K562 (cell line): ENCODE data around the gene SVIL. TPM values are rescaled to one million over a fixed set of nuclear protein-coding genes. Genes with fewer than 3 reads are reported as not detected.

ENCODE experiments used
- ATAC-seq: fragments of 200-7000 bp; cut with Tn5 transposase; 3 replicates; pipeline ENCODE4 v1.9.1; 2020; ENCODE audit warnings: moderate library complexity
- BruUV-seq: library from RNA; stranded (reverse); fragments of 400-500 nt; replicated peaks from 2 replicates; lab custom pipeline; 2021; lab: Mats Ljungman, UMichigan
- CTCF ChIA-PET: fragments of 300-600 bp; formaldehyde crosslinking; extraction: SDS; loops from one replicate; lab custom pipeline; 2021; ENCODE audit warnings: low intra/inter-chr PET ratio; lab: Yijun Ruan, JAX
- POLR2A ChIA-PET: fragments of 300-600, 350-650 bp; sonication (Branson Sonifier 250); formaldehyde crosslinking; extraction: SDS; loops from one replicate; lab custom pipeline; 2021; ENCODE audit warnings: antibody characterized with exemption, inconsistent platforms; lab: Yijun Ruan, JAX
- DNase-seq, 4 experiments: peaks; one replicate each; pipeline versions ENCODE4 v3.0.0 to v3.0.0-alpha.2; 2011 to 2018; ENCODE audit warnings: low spot score in 3 of 4, mixed read lengths in 3 of 4; ENCODE audit errors: extremely low read depth in 1 of 4
- FAIRE-seq: peaks from 2 replicates; lab custom pipeline; 2011; peaks lifted over from hg19 to GRCh38; lab: Jason Lieb, UNC
- H2AFZ ChIP-seq: 2 replicates; pipeline ENCODE4 v1.6.0; 2011; ENCODE audit warnings: low read depth, low read length, control low read depth, inconsistent platforms
- H3K27ac ChIP-seq: fragments of 200-600 bp; 3 replicates; pipeline ENCODE4 v1.8.0; 2011; ENCODE audit warnings: low read depth, mild to moderate bottlenecking, control low read depth, inconsistent platforms, low read length, moderate library complexity, mixed read lengths; ENCODE audit errors: extremely low read depth
- H3K27me3 ChIP-seq, 2 experiments: fragments of 300-600 bp in 1 of 2; 2 replicates in 1 of 2; 3 replicates in 1 of 2; pipeline versions ENCODE4 v1.6.0 to v1.8.0; 2011; ENCODE audit warnings: inconsistent platforms in 2 of 2, low read length in 2 of 2, mild to moderate bottlenecking in 1 of 2, mixed read lengths in 1 of 2, moderate library complexity in 1 of 2; ENCODE audit not compliant: control insufficient read depth in 2 of 2, insufficient read depth in 2 of 2
- H3K36me3 ChIP-seq: fragments of 300-600 bp; 3 replicates; pipeline ENCODE4 v1.8.0; 2011; ENCODE audit warnings: mild to moderate bottlenecking, low read length, inconsistent platforms; ENCODE audit not compliant: control insufficient read depth, insufficient read depth
- H3K4me1 ChIP-seq, 2 experiments: fragments of 200-600 bp in 1 of 2; replicated peaks in 1 of 2; 2 replicates in 1 of 2; 3 replicates in 1 of 2; pipeline versions ENCODE4 v1.5.1 to v1.8.0; 2011; ENCODE audit warnings: inconsistent platforms in 2 of 2, low read length in 2 of 2, mild to moderate bottlenecking in 1 of 2, mixed read lengths in 1 of 2, moderate library complexity in 1 of 2; ENCODE audit not compliant: control insufficient read depth in 2 of 2, insufficient read depth in 2 of 2
- H3K4me2 ChIP-seq: 2 replicates; pipeline ENCODE4 v1.6.1; 2011; ENCODE audit warnings: low read length, control low read depth, inconsistent platforms, mixed read lengths; ENCODE audit not compliant: insufficient read depth
- H3K4me3 ChIP-seq: fragments of 200-600 bp; sonication (generic), shearing (Covaris generic); 2 replicates; pipeline ENCODE4 v1.5.1; 2016; ENCODE audit warnings: control low read depth, inconsistent platforms
- H3K79me2 ChIP-seq: fragments of 200-600 bp; 3 replicates; pipeline ENCODE4 v1.8.0; 2011; ENCODE audit warnings: low read length, inconsistent platforms; ENCODE audit not compliant: control insufficient read depth, insufficient read depth
- H3K9ac ChIP-seq, 2 experiments: 2 replicates each; pipeline versions ENCODE4 v1.6.0 to v1.6.1; 2011; ENCODE audit warnings: low read depth in 2 of 2, low read length in 2 of 2, control low read depth in 1 of 2, inconsistent platforms in 1 of 2, mild to moderate bottlenecking in 1 of 2, mixed read lengths in 1 of 2; ENCODE audit not compliant: insufficient read depth in 1 of 2
- H3K9me1 ChIP-seq: one replicate; pipeline ENCODE4 v1.6.0; 2011; ENCODE audit warnings: inconsistent platforms, mild to moderate bottlenecking, low read length, moderate library complexity; ENCODE audit not compliant: control insufficient read depth, insufficient read depth
- H3K9me3 ChIP-seq: replicated peaks from 2 replicates; pipeline ENCODE4 v1.5.1; 2011; ENCODE audit warnings: low read depth, low read length, inconsistent platforms; ENCODE audit not compliant: control insufficient read depth, insufficient read depth
- H4K20me1 ChIP-seq: replicated peaks from 2 replicates; pipeline ENCODE4 v1.6.1; 2011; ENCODE audit warnings: low read length, inconsistent platforms, mixed read lengths; ENCODE audit not compliant: control insufficient read depth, insufficient read depth
- NR3C1 ChIP-seq: sonication (generic); formaldehyde crosslinking; IDR thresholded peaks from 2 replicates; pipeline ENCODE4 v1.8.1; 2022; ENCODE audit warnings: missing genetic modification reagents
- POLR3G ChIP-seq: IDR thresholded peaks from 2 replicates; pipeline ENCODE4 v1.6.1; 2011; ENCODE audit not compliant: insufficient read length, insufficient replicate concordance; ENCODE audit errors: extremely low read depth
- TARDBP ChIP-seq: fragments of 450-650 bp; IDR thresholded peaks from 2 replicates; pipeline ENCODE4 v1.6.1; 2016
- TEAD4 ChIP-seq, 2 experiments: sonication (generic) in 1 of 2; formaldehyde crosslinking in 1 of 2; IDR thresholded peaks; 2 replicates each; pipeline versions ENCODE4 v1.6.1 to v1.8.0; 2012 to 2022; ENCODE audit warnings: borderline replicate concordance in 1 of 2, inconsistent platforms in 1 of 2, low read length in 1 of 2, mild to moderate bottlenecking in 1 of 2, missing genetic modification reagents in 1 of 2
- ZKSCAN1 ChIP-seq: fragments of 150-350 bp; IDR thresholded peaks from 2 replicates; pipeline ENCODE4 v1.6.1; 2016; ENCODE audit warnings: low read depth, low read length
- ZNF124 ChIP-seq: sonication (generic); formaldehyde crosslinking; IDR thresholded peaks from 2 replicates; pipeline ENCODE4 v1.8.1; 2022; ENCODE audit warnings: missing genetic modification reagents
- ZNF354B ChIP-seq: fragments of 250-450 bp; sonication (Bioruptor Pico); IDR thresholded peaks from 2 replicates; pipeline ENCODE4 v1.4.0; 2020
- ZNF695 ChIP-seq: fragments of 450-650 bp; formaldehyde crosslinking; IDR thresholded peaks from 2 replicates; pipeline ENCODE4 v1.4.0; 2020; ENCODE audit warnings: mild to moderate bottlenecking, moderate library complexity
- WGBS: fragments of 100-300 bp; shearing (Covaris generic); methylation state at CpG from one replicate; pipeline ENCODE4 v1.1.6; 2016; ENCODE audit warnings: low coverage, mixed read lengths; ENCODE audit not compliant: insufficient coverage; ENCODE audit errors: missing lambda C conversion rate; 5-methylcytosine and 5-hydroxymethylcytosine counted together
- in situ Hi-C: fragments of 300-500 bp; cut with MboI; formaldehyde crosslinking; loops from 4 replicates; pipeline ENCODE4 v1.15.0; 2018; ENCODE audit warnings: inconsistent platforms, mixed read lengths
- intact Hi-C: fragments of 100-400 bp; cut with micrococcal nuclease; formaldehyde crosslinking; loops from 2 replicates; pipeline ENCODE4 v1.14.2; 2022
- polyA plus RNA-seq, 8 experiments: library from polyadenylated mRNA; depleted of rRNA in 4 of 8; stranded (reverse) in 5 of 8; unstranded in 3 of 8; fragments of >200 nt; fragmentation: Nextera tagmentation in 2 of 8; fragmentation: Illumina TruSeq in 1 of 8; extraction: Ambion mirVana in 2 of 8; extraction: Trizol in 1 of 8; gene quantifications; 2 replicates each; pipeline versions ENCODE4 v1.2.1 to v1.2.3, GENCODE V29; 2011 to 2014; ENCODE audit warnings: inconsistent platforms in 1 of 8, missing spikeins in 1 of 8
- total RNA-seq, 7 experiments: library from RNA; depleted of rRNA in 6 of 7; stranded (reverse); fragments of >200 nt in 6 of 7; fragmentation: Illumina TruSeq in 2 of 7; extraction: Trizol in 2 of 7; gene quantifications; 2 replicates each; pipeline versions ENCODE4 v1.2.1 to v1.2.3, GENCODE V29; 2011 to 2021; ENCODE audit warnings: low replicate concordance in 1 of 7
- TF ChIP-seq, protein P1 (sequence below): fragments of 250-450 bp; sonication (Bioruptor Pico); IDR thresholded peaks from 2 replicates; pipeline ENCODE4 v1.8.0; 2022; ENCODE audit warnings: moderate library complexity, mild to moderate bottlenecking, inconsistent platforms
- TF ChIP-seq, protein P2 (sequence below): fragments of 450-650 bp; IDR thresholded peaks from 2 replicates; pipeline ENCODE4 v1.6.1; 2016; ENCODE audit warnings: low read depth, mild to moderate bottlenecking, moderate library complexity

Gene SVIL
- total and polyA plus RNA-seq, 9 of the 15 experiments (the other 6 are each of a cell fraction or from before 2014, with no cell fraction given), result under 0.01 to 0.18 (median 0.05) TPM; not detected in 3

DNA sequence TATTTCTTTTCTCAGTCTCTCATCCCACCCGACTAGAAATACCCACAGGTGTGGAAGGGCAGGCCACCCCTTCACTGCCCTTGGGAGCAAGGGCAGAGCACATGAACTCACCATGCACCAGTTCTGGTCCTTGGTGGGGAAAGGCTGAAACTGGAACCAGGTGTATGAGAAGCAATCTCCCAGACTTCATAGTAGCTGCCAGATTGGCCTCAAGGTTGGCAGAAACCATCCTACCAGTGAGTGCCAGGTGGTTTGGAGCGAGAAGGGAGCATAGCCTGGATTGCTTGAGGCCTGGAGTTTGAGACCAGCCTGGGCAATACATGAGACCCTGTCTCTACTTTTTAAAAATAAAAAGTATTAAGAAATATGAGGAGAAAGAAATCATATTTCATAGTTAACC lies 207.1 kb downstream of the SVIL start:
- ChIA-PET POLR2A (interaction anchor here (1.2 kb wide), 1 partner anchor 15 kb away, joined by 3 read pairs; no protein-coding TSS in a partner anchor), CTCF (no interaction called here)
- ATAC-seq, result no peak
- no peak overlapping the region for H3K27ac ChIP-seq
- peaks cover 8% of the 10 kb centered on the region; the same call in 2 of the 3 replicates for H3K36me3 ChIP-seq
- no peak overlapping the region for H3K4me3 ChIP-seq
- no peaks in the 10 kb centered on the region for H3K4me1 ChIP-seq
- no peaks in the 10 kb centered on the region for H3K9me1 ChIP-seq
- no peak overlapping the region for H3K4me2 ChIP-seq
- TF ChIP-seq POLR3G (no peak), ZKSCAN1 (no peak), ZNF354B (CRISPR knock-in tag) (no peak)
- TF ChIP-seq, protein P1, sequence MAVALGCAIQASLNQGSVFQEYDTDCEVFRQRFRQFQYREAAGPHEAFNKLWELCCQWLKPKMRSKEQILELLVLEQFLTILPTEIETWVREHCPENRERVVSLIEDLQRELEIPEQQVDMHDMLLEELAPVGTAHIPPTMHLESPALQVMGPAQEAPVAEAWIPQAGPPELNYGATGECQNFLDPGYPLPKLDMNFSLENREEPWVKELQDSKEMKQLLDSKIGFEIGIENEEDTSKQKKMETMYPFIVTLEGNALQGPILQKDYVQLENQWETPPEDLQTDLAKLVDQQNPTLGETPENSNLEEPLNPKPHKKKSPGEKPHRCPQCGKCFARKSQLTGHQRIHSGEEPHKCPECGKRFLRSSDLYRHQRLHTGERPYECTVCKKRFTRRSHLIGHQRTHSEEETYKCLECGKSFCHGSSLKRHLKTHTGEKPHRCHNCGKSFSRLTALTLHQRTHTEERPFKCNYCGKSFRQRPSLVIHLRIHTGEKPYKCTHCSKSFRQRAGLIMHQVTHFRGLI (CRISPR knock-in tag), result no peak
- TF ChIP-seq, all 486 proteins: peak for 0
- intact Hi-C loops (no loop called here), in situ Hi-C loops (no loop called here)
- no peak for FAIRE-seq
- no peak overlapping the region for H2AFZ ChIP-seq
- no peaks in the 10 kb centered on the region for H3K9me3 ChIP-seq
- 0 out of 2 replicates have a peak, but pooled peaks cover 4% of the 10 kb centered on the region for H4K20me1 ChIP-seq
- no peak overlapping the region for H3K9ac ChIP-seq
- H3K79me2 ChIP-seq, result no peaks in the 10 kb centered on the region
- no peaks in the 10 kb centered on the region for H3K27me3 ChIP-seq
- no TSS peak for BruUV-seq
- 58% methylated on average over 2 of the region's 2 CpGs for WGBS
- DNase-seq, result no peak

DNA sequence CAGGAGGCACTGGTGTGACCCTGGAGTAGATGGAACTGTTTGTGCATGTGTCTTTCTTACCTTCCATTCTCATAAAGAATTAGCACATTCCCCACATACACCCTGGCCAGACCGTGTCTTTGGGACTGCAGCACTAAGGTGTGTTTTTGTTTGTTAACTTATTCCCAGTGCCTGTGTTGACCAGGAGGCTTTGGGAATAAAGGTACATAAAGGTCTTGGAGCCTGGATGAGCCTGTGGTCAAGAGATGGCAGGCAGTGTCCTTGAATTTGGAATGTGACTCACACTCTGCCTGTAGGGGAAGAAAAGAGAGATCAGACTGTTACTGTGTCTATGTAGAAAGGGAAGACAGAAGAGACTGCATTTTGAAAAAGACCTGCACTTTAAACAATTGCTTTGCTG lies 208.4 kb downstream of the SVIL start:
- Histone ChIP-seq H3K27ac (no peak overlapping the region), H3K9me3 (no peaks in the 10 kb centered on the region), H3K79me2 (no peaks in the 10 kb centered on the region), H3K9me1 (no peaks in the 10 kb centered on the region), H4K20me1 (0 out of 2 replicates have a peak, but pooled peaks cover 4% of the 10 kb centered on the region), H3K36me3 (peaks cover 17% of the 10 kb centered on the region; the same call in 2 of the 3 replicates), H2AFZ (no peak overlapping the region), H3K4me1 (no peaks in the 10 kb centered on the region), H3K4me2 (no peak overlapping the region), H3K9ac (no peak overlapping the region), H3K27me3 (no peaks in the 10 kb centered on the region), H3K4me3 (no peak overlapping the region)
- DNase-seq (no peak), ATAC-seq (no peak), FAIRE-seq (no peak)
- no TSS peak for BruUV-seq
- POLR2A ChIA-PET, result no interaction called here
- in situ Hi-C loops, result no loop called here
- intact Hi-C loops, result no loop called here
- TF ChIP-seq TARDBP (no peak), ZNF695 (CRISPR knock-in tag) (no peak), NR3C1 (no peak), TEAD4 (IDR thresholded peaks at IDR 0.05; ENCODE audit: low read length) (no peak), TEAD4 (CRISPR knock-in tag; IDR thresholded peaks at IDR 0.05; ENCODE audit: borderline replicate concordance) (no peak), ZNF124 (CRISPR knock-in tag) (no peak)
- TF ChIP-seq, protein P2, sequence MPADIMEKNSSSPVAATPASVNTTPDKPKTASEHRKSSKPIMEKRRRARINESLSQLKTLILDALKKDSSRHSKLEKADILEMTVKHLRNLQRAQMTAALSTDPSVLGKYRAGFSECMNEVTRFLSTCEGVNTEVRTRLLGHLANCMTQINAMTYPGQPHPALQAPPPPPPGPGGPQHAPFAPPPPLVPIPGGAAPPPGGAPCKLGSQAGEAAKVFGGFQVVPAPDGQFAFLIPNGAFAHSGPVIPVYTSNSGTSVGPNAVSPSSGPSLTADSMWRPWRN, result no peak
- CTCF ChIA-PET, result no interaction called here
- 21% methylated on average over 1 of the region's 1 CpG for WGBS
